Activated T-cell treated with anti-CD3 and anti-CD28 coated beads, Interleukin-2, amount 50 U/mL, for 72 hours (primary cell): ENCODE data around the gene PNLIPRP2. TPM values are rescaled to one million over a fixed set of nuclear protein-coding genes. Genes with fewer than 3 reads are reported as not detected.

Source experiments
- total RNA-seq, 2 donors: library from RNA; stranded (reverse); gene quantifications; one replicate each; pipeline ENCODE4 v1.2.3, GENCODE V29; 2022

PNLIPRP2 gene
- total RNA-seq, 2 donors from 2014 or later: not detected

Other genes with a start within 250 kb of the PNLIPRP2 start
- not detected for gene PNLIPRP3, start 193.1 kb upstream of the PNLIPRP2 start, total RNA-seq
- not detected for gene PNLIP, start 75.0 kb upstream of the PNLIPRP2 start, total RNA-seq
- gene PNLIPRP1, start 30.0 kb upstream of the PNLIPRP2 start, total RNA-seq: not detected
- under 1 TPM; 0.72 to 0.74 TPM for gene HSPA12A, start 121.6 kb downstream of the PNLIPRP2 start, total RNA-seq
- not detected for gene ENO4, start 228.5 kb downstream of the PNLIPRP2 start, total RNA-seq